ENCODE measurements around the gene ANKMY2. TPM values are rescaled to one million over a fixed set of nuclear protein-coding genes. Genes with fewer than 3 reads are reported as not detected.
"Not testable (repeated sequence)": the region's sequence is repeated elsewhere in the genome, so short reads cannot be mapped to it uniquely, and the experiment has no call there.

The ANKMY2 gene
- total RNA-seq, 1 donor from 2014 or later, result 5.5 TPM

DNA sequence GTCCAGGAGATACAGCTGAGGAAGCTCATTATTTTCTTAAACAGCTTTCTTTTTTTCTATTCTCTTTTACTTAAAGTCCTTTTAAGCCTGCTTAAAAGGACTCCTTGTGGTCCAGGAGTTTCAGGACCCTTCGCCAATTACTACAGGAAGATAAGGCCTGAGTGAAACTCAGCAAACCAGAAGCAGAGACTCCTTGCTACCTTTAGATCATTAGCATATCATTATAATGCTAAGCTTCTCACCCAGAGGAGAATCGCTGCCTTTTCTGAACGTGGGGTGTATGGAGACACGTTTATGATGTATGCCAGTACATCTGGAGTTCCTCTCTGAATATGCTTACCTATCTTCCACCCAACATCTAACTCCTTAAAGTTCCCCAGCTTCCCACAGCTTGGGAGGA, 47.5 kb downstream of the ANKMY2 start:
- Histone ChIP-seq H3K36me3 (ENCODE audit: control insufficient read depth, insufficient read depth, low read length) (no peaks in the 10 kb centered on the region), H3K27me3 (ENCODE audit: control insufficient read depth, insufficient read depth, low read length) (no peaks in the 10 kb centered on the region), H3K4me3 (ENCODE audit: low read depth, low read length) (no peak overlapping the region)
- TF ChIP-seq CTCF (IDR thresholded peaks at IDR 0.05; ENCODE audit: insufficient read depth, low read length, severe bottlenecking), result no peak
- DNase-seq (ENCODE audit: low read depth) (no peak), FAIRE-seq (no peak)

- DNase-seq (ENCODE audit: low read depth); H3K36me3 ChIP-seq (ENCODE audit: control insufficient read depth, insufficient read depth, low read length); FAIRE-seq: not testable (repeated sequence)
Observed at GRCh38 chr7:16595596-16595995, 50.0 kb downstream of the ANKMY2 start.

DNA sequence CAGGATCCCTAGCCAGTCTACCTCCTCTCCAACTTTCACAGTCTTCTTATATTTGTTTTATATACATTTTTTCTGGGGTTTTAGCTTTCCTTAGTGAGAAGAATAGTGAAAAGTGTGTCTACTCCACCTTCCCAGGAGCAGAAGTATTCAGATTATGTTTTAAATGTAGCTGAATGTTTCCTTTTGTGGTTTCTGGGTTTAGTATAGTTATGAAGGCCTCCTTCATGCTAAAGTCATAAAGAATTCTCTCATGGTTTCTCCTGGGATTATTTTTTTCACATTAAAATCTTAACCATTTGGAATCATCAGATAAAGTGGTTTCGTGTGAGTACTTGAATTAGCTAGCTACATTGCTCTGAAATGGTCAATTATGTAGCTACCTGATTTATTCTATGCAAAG, 50.9 kb downstream of the ANKMY2 start:
- Histone ChIP-seq H3K27me3 (ENCODE audit: control insufficient read depth, insufficient read depth, low read length) (no peaks in the 10 kb centered on the region), H3K36me3 (ENCODE audit: control insufficient read depth, insufficient read depth, low read length) (no peaks in the 10 kb centered on the region), H3K4me3 (ENCODE audit: low read depth, low read length) (no peak overlapping the region)
- no peak for TF ChIP-seq CTCF (IDR thresholded peaks at IDR 0.05; ENCODE audit: insufficient read depth, low read length, severe bottlenecking)
- DNase-seq (ENCODE audit: low read depth), result no peak
- FAIRE-seq, result no peak

More at GRCh38 chr7:16595596-16595995, 50.0 kb downstream of the ANKMY2 start:
- H3K4me3 ChIP-seq (ENCODE audit: low read depth, low read length); H3K27me3 ChIP-seq (ENCODE audit: control insufficient read depth, insufficient read depth, low read length): not testable (repeated sequence)

GRCh38 chr7:16594061-16594460, 51.5 kb downstream of the ANKMY2 start:
- DNase-seq (ENCODE audit: low read depth) (peak; percentile 58), FAIRE-seq (no peak)
- Histone ChIP-seq H3K4me3 (ENCODE audit: low read depth, low read length) (no peak overlapping the region), H3K27me3 (ENCODE audit: control insufficient read depth, insufficient read depth, low read length) (no peaks in the 10 kb centered on the region), H3K36me3 (ENCODE audit: control insufficient read depth, insufficient read depth, low read length) (no peaks in the 10 kb centered on the region)
- no peak for TF ChIP-seq CTCF (IDR thresholded peaks at IDR 0.05; ENCODE audit: insufficient read depth, low read length, severe bottlenecking)

GRCh38 chr7:16592395-16592794, 53.2 kb downstream of the ANKMY2 start:
- H3K27me3 ChIP-seq (ENCODE audit: control insufficient read depth, insufficient read depth, low read length), result no peaks in the 10 kb centered on the region
- no peak for TF ChIP-seq CTCF (IDR thresholded peaks at IDR 0.05; ENCODE audit: insufficient read depth, low read length, severe bottlenecking)
- FAIRE-seq, result no peak
- DNase-seq (ENCODE audit: low read depth), result no peak
- H3K36me3 ChIP-seq (ENCODE audit: control insufficient read depth, insufficient read depth, low read length), result no peaks in the 10 kb centered on the region
- H3K4me3 ChIP-seq (ENCODE audit: low read depth, low read length), result no peak overlapping the region

DNA sequence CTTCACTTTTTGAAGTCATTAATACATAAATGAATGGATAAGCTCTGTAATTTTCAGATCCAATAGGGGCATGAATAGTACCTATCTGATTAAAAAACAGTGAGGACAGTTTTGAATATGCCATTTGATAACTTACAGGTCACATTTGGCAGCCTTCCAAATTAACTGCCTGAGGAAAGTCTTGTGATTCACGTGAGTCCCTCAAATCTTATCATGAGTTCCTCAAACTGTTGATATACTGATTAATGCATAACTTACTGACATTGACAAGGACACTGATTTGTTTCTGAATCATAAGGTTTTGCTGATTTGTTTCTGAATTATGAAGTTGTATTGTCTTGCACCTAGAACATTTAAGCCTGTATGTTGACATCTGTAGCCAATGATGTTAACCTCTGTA, 55.1 kb downstream of the ANKMY2 start:
- Histone ChIP-seq H3K4me3 (ENCODE audit: low read depth, low read length) (no peak overlapping the region), H3K36me3 (ENCODE audit: control insufficient read depth, insufficient read depth, low read length) (no peaks in the 10 kb centered on the region), H3K27me3 (ENCODE audit: control insufficient read depth, insufficient read depth, low read length) (no peaks in the 10 kb centered on the region)
- DNase-seq (ENCODE audit: low read depth) (peak; percentile 12), FAIRE-seq (no peak)
- TF ChIP-seq CTCF (IDR thresholded peaks at IDR 0.05; ENCODE audit: insufficient read depth, low read length, severe bottlenecking), result no peak
